HG03378 (cell line): ENCODE results near the gene AACS.

Source experiments
- ATAC-seq: cut with Tn5 transposase; IDR thresholded peaks from one replicate; pipeline ENCODE4 v1.9.1; 2021; ENCODE audit warnings: mild to moderate bottlenecking, moderate library complexity; ENCODE audit not compliant: unreplicated experiment

AACS gene

GRCh38 chr12:125183187-125184067 is 118.2 kb downstream of the AACS start:
- peak; percentile 85 for ATAC-seq

GRCh38 chr12:125184213-125184967 is 119.2 kb downstream of the AACS start:
- ATAC-seq, result no peak

- no peak for ATAC-seq
These were observed 120.1 kb downstream of the AACS start for GRCh38 chr12:125185311-125185739.

GRCh38 chr12:125185740-125186470 is 120.7 kb downstream of the AACS start, which contains the start of gene TMEM132B:
Gene TMEM132B (plus strand): TSS chr12:125186386.
- no peak for ATAC-seq

DNA sequence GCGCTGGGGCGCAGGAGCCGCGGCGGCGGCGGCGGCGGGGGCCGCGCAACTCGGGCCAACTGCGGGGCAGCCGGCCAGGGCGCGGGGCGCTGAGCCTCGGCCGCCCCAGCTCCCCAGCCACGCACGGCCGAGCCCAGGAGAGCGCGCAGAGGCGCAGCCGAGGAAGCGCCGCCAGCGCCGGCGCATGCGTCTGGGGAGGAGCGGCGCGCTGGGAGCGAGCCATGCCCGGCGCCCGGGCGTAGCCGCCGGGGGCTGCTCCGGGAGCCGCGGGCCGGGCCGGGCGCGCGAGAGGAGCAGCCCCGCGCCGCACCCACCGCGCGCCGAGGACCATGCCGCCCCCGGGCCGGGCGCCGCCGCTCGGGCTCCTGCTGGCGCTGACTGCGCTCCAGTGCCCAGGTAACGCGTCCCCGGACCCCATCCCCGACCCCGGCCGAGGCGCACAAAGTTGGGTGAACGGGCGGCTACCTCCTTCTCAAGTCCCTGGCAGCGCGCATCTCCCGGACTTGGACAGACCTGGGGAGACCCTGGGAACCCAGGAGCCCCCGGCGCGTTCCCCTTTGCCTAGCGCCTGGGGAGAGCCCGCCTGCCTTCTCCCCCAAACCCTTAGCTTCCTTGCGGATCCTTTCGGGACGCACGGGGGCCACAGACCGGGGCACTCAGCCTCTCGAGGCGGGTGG is 121.4 kb downstream of the AACS start:
- no peak for ATAC-seq

GRCh38 chr12:125187148-125187745 is 122.0 kb downstream of the AACS start:
- no peak for ATAC-seq

DNA sequence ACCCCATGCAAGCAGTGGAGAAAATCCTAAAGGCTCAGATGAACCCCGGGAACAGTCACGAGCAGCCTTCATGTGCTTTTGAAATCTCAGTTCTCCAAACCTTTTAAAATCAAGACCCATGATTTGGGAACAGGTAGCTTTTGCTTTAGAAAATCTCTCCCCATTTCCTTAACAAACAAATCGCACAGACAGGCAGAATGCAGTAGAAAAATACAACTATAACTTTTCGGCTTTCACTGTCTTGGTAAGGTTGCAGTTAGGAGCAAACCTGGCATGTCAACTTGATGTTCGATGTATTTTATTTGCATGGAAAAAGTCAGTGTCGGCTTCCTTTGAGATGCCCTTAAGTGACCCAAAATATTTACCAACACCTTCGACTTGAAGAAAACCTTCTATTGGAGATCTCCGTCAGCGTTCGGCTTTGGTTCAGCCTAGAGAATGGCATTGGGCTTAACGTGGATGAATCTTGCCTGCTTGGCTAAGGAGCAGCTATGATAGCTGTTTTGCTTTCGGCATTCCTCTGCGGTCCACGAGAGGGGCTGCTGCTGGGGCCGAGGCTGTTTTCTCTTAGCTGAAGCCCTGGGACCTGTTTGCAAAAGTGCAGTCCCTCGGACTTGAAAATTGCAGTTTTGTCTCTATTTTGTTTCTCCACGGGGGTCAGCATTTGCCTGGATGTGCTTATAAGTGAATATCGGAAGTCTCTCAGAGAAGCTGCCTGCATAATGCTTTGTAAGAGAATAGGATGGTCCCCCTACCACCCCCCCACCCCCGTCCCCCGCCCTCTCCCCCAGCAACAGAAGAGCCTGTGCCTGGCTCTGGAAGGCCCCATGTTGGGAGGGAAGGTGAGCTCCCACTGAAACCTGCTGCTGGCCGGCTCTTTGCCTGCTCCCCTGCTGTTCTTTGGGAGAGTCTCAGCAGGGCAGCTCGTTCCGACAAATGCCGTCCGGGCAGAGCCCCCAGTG is 122.8 kb downstream of the AACS start:
- ATAC-seq, result no peak

DNA sequence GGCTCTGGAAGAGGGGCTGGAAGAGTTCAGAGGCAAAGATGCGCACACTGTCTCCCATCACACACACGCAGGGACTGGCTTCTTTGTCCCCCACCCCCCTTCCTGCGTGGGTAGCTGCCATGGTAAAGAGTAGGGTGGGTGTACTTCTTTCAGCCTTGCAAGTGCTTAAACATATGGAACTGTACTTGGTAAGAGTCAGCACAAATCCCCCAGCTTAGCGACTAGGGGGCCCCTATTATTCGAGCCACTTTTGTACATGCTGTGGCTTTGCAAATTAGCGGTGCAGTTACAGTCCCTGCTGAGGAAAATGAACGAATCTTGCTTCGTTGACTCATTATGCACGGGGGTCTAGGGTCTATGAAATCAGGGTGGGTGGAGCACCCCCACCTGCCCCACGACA is 123.8 kb downstream of the AACS start:
- ATAC-seq, result no peak

DNA sequence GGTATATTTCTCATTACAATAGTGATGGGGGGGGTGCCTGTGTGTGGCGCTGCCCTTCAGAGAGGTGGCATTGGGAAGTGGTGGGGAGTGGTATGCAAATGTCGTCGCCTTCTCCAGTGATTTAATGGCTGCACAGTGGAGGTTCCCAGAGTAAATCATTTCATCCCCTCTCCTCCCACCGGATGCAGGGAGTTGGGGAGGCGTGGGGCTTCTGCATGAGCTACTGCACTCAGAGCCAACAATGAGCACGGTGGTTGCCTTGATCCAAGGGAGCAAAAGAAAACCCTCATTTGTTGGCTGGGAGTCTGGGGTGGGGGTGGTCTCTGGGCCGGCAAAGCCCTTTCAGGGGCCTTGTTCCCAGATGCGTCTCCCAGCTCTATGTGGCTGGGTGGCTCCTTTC is 124.3 kb downstream of the AACS start:
- ATAC-seq, result no peak

DNA sequence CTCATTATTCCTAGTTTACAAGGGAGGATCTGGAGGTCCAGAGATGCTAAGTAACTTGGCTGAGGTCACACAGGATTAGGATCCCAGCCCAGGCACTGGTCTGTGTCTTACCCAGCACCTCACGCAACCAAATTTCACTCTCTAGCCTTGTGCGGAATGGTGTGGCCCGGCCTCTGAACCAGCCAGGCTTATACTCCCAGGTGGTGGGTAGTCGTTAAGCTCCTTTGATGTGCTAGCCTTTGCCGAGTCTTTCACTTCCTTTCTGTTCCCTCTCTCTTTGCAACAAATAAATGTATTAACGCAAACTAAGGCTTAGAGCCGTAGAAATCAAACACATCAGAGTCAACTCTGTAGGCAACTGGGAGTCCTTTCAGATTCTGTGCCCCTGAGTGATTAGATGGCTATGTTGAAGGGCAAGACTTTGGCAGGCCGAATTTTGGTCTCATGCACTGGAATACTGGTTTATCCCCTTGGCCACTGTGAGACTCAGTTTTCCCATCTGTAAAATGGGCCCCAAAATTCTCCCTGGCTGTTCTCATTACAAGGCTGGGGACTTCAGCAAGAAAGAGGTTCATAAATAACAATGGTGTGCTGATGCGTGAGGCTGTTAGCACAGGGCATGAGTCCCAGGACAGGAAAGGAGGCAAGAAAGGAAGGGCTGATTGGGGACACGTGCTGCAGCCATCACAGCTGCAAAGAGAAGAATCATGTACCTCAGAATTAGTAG is 126.3 kb downstream of the AACS start:
- no peak for ATAC-seq

DNA sequence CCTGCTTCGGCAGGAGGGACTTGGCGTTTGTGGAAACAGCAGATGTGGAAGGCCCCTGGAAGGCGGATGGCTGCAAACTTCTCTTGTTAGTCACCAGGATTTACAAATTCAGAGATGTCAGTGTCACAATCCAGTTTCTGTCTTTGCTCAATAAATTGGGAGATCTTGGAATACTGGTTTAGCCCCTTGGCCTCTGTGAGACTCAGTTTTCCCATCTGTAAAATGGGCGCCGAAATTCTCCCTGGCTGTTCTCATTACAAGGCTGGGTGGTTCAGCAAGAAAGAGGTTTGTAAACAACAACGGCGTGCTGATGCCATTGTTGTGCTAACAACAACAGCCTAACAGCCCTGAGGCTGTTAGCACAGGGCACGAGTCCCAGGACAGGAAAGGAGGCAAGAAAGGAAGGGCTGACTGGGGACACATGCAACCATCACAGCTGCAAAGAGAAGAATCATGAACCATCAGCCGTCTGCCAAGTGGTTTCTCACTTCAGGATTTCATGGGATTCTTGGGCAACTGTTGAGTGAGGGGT is 127.5 kb downstream of the AACS start:
- ATAC-seq, result no peak
